ENCODE data around the gene PLXND1.

The PLXND1 gene

GRCh38 chr3:129567176-129567705, 39.2 kb downstream of the PLXND1 start:
- Histone ChIP-seq H3K9me3 (ENCODE audit: insufficient read depth, low read length) (no peaks in the 10 kb centered on the region), H2AFZ (ENCODE audit: low read depth, low read length) (no peak overlapping the region), H3K9ac (ENCODE audit: low read length) (no peak overlapping the region), H3K4me1 (ENCODE audit: low read length) (no peaks in the 10 kb centered on the region), H4K20me1 (ENCODE audit: insufficient read depth, low read length) (no peaks in the 10 kb centered on the region), H3K79me2 (ENCODE audit: low read length) (no peaks in the 10 kb centered on the region), H3K4me2 (ENCODE audit: low read length) (no peak overlapping the region), H3K27me3 (ENCODE audit: low read depth, low read length) (no peaks in the 10 kb centered on the region), H3K4me3 (ENCODE audit: low read length) (no peak overlapping the region), H3K27ac (ENCODE audit: low read length) (no peak overlapping the region), H3K36me3 (replicated peaks; ENCODE audit: low read depth, low read length) (no peaks in the 10 kb centered on the region)
- no peak for TF ChIP-seq EZH2phosphoT487 (IDR thresholded peaks at IDR 0.05; ENCODE audit: low read depth)
- TF ChIP-seq, protein P1, sequence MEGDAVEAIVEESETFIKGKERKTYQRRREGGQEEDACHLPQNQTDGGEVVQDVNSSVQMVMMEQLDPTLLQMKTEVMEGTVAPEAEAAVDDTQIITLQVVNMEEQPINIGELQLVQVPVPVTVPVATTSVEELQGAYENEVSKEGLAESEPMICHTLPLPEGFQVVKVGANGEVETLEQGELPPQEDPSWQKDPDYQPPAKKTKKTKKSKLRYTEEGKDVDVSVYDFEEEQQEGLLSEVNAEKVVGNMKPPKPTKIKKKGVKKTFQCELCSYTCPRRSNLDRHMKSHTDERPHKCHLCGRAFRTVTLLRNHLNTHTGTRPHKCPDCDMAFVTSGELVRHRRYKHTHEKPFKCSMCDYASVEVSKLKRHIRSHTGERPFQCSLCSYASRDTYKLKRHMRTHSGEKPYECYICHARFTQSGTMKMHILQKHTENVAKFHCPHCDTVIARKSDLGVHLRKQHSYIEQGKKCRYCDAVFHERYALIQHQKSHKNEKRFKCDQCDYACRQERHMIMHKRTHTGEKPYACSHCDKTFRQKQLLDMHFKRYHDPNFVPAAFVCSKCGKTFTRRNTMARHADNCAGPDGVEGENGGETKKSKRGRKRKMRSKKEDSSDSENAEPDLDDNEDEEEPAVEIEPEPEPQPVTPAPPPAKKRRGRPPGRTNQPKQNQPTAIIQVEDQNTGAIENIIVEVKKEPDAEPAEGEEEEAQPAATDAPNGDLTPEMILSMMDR (IDR thresholded peaks at IDR 0.05; ENCODE audit: low read depth, low read length) = no peak

- Histone ChIP-seq H3K27me3 (ENCODE audit: low read depth, low read length) (no peaks in the 10 kb centered on the region), H3K4me1 (ENCODE audit: low read length) (no peaks in the 10 kb centered on the region), H3K36me3 (replicated peaks; ENCODE audit: low read depth, low read length) (no peaks in the 10 kb centered on the region), H3K27ac (ENCODE audit: low read length) (no peak overlapping the region), H3K4me2 (ENCODE audit: low read length) (no peak overlapping the region), H3K9me3 (ENCODE audit: insufficient read depth, low read length) (no peaks in the 10 kb centered on the region), H3K9ac (ENCODE audit: low read length) (no peak overlapping the region), H4K20me1 (ENCODE audit: insufficient read depth, low read length) (no peaks in the 10 kb centered on the region), H3K4me3 (ENCODE audit: low read length) (no peak overlapping the region), H2AFZ (ENCODE audit: low read depth, low read length) (no peak overlapping the region), H3K79me2 (ENCODE audit: low read length) (no peaks in the 10 kb centered on the region)
- TF ChIP-seq, protein P1 (IDR thresholded peaks at IDR 0.05; ENCODE audit: low read depth, low read length) = no peak
- TF ChIP-seq EZH2phosphoT487 (IDR thresholded peaks at IDR 0.05; ENCODE audit: low read depth) = no peak
Observed at GRCh38 chr3:129565902-129566301, 40.6 kb downstream of the PLXND1 start.

DNA sequence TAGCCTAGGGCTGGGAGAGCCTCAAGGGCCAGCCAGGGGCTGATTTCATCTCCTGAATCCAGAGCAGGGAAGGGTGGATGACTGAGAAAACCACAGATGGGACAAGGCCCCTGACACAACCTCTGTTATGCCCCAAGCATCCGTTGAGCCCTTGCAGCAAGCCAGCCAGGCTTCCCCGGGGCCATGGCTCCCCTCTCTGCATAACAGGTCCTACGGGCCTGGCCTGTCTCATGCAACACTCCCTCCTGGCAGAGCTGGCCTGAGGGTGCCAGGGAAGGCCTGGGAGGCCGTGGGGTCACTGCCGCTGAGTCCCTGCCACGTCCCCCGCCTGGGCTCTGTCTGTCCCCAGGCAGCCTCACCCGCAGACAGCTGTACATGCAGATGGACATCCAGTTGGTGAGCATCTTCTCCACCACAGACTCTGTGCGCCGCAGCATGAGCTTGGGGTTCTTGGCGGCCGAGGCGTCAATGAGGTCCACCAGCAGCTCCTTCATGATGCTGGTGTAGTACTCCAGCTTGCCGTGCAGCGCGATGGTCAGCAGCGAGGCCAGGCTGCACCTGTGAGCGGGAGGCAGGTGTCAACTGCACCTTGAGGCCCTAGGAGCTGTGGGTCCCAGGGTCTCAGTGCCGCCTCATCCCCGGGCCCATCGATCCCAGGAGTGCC, 41.4 kb downstream of the PLXND1 start:
- Histone ChIP-seq H3K4me2 (ENCODE audit: low read length) (no peak overlapping the region), H3K9ac (ENCODE audit: low read length) (no peak overlapping the region), H3K4me3 (ENCODE audit: low read length) (no peak overlapping the region), H4K20me1 (ENCODE audit: insufficient read depth, low read length) (no peaks in the 10 kb centered on the region), H2AFZ (ENCODE audit: low read depth, low read length) (no peak overlapping the region), H3K9me3 (ENCODE audit: insufficient read depth, low read length) (no peaks in the 10 kb centered on the region), H3K27me3 (ENCODE audit: low read depth, low read length) (no peaks in the 10 kb centered on the region), H3K79me2 (ENCODE audit: low read length) (no peaks in the 10 kb centered on the region), H3K4me1 (ENCODE audit: low read length) (no peaks in the 10 kb centered on the region), H3K36me3 (replicated peaks; ENCODE audit: low read depth, low read length) (no peaks in the 10 kb centered on the region), H3K27ac (ENCODE audit: low read length) (no peak overlapping the region)
- TF ChIP-seq EZH2phosphoT487 (IDR thresholded peaks at IDR 0.05; ENCODE audit: low read depth) = no peak
- TF ChIP-seq, protein P1 (IDR thresholded peaks at IDR 0.05; ENCODE audit: low read depth, low read length) = no peak

DNA sequence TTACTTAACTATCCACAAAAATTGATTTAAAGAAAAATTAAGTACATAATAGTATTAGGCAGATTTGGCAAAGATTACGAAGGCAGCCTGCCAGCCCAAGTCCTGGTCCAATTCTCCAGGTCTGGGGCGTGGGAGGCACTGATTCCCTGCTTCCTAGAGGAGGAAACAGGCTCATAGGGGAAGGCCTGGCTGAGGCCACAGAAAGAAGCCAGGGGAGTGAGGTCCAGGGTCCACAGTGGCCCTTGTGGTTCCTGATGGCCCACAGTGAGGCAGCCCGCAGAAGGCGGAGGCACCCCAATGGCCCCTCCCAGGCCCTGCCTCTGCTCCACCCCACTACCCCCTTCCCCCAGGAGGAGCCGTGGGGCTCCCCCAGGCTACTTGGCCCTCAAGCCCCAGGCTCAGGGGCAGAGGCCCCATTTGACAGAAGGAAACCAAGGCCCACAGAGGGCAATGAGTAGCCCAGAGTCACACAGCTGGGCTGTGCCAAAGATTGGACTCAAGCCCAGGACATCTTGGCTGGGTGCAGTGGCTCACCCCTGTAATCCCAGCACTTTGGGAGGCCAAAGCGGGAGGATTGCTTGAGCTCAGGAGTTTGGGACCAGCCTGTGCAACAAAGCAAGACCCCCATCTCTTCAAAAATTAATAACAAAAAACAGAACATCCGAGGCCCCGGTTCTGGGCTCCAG, 42.5 kb downstream of the PLXND1 start:
- H3K4me1 ChIP-seq (ENCODE audit: low read length) = peaks cover 3% of the 10 kb centered on the region
- H3K4me3 ChIP-seq (ENCODE audit: low read length) = no peak overlapping the region
- no peak overlapping the region for H3K4me2 ChIP-seq (ENCODE audit: low read length)
- no peak overlapping the region for H3K27ac ChIP-seq (ENCODE audit: low read length)
- H3K36me3 ChIP-seq (replicated peaks; ENCODE audit: low read depth, low read length) = no peaks in the 10 kb centered on the region
- H4K20me1 ChIP-seq (ENCODE audit: insufficient read depth, low read length) = no peaks in the 10 kb centered on the region
- H3K9ac ChIP-seq (ENCODE audit: low read length) = no peak overlapping the region
- no peaks in the 10 kb centered on the region for H3K27me3 ChIP-seq (ENCODE audit: low read depth, low read length)
- no peaks in the 10 kb centered on the region for H3K9me3 ChIP-seq (ENCODE audit: insufficient read depth, low read length)
- no peaks in the 10 kb centered on the region for H3K79me2 ChIP-seq (ENCODE audit: low read length)
- H2AFZ ChIP-seq (ENCODE audit: low read depth, low read length) = no peak overlapping the region
- TF ChIP-seq, protein P1 (IDR thresholded peaks at IDR 0.05; ENCODE audit: low read depth, low read length) = no peak
- no peak for TF ChIP-seq EZH2phosphoT487 (IDR thresholded peaks at IDR 0.05; ENCODE audit: low read depth)
